ENCODE data around the gene NCAPH2. TPM values are rescaled to one million over a fixed set of nuclear protein-coding genes. Genes with fewer than 3 reads are reported as not detected.
A peak's percentile ranks its signal among the peaks of the same experiment; 100 is the strongest.

Gene NCAPH2
- total RNA-seq, 1 experiment from 2014 or later = 39.8 TPM

DNA sequence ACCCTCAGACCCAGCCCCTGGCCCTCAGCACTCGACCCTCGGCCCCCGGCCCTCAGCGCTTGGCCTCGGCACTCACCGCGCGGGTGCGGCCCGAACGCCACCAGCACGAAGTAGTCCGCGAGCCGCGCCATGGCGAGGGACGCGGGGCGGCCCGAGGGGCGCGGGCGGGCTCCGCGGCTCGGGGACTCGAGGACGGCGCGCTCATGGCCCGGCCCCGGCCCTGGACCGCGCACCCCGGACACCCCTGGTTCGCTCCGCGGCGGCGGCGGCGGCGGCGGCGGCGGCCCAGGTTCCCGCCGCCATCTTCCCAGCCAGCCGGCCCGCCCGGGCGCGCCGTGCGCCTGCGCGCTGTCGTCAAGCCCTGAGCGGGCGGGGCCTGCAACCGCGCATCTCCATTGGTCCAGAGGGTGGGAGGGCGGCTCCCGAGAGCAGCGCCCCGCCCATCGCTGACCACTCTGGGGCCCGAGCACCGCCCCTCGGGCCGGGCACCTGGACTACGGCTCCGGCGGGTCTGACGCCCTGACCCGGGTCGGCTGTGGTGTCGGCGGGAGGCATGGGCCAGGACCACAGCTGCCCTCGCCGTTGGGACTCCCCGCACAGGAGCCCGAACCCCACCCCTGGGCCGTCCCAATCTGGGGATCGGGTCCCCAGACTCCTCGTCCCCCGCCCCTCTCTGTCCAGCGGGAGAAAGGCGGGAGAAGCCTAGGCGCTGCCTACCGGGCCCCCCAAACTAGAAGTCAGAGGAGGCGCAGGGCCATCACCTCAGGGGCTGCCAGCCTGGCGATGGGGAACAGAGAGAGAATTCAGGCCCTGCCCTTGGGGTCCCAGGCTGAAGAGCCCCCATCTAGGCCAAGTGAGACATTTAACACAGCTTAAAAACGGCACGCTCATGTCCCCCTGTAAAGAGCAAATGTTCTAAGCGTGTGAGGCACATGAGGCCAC, 33.0 kb upstream of the NCAPH2 start, which contains the start of gene SBF1:
SBF1 (minus strand) TSS at position 326 of the 942 bp plus-strand sequence; CDS start at position 131, 195 bp downstream.
- H3K9me3 Mint-ChIP-seq (ENCODE audit: unreplicated experiment) = no peaks in the 10 kb centered on the region
- peaks cover 36% of the 10 kb centered on the region for H3K4me1 Mint-ChIP-seq (ENCODE audit: insufficient read depth, unreplicated experiment)
- POLR2A ChIA-PET = interaction anchor here (1.1 to 1.6 kb wide), 2 partner anchors 51 to 107 kb away, joined by 3 read pairs; partner anchors contain the start of genes CHKB and SCO2
- no peaks in the 10 kb centered on the region for H3K27me3 Mint-ChIP-seq (ENCODE audit: insufficient read depth, unreplicated experiment)
- peak; percentile 87 for DNase-seq (ENCODE audit: unreplicated experiment)
- TF ChIP-seq, protein P1, sequence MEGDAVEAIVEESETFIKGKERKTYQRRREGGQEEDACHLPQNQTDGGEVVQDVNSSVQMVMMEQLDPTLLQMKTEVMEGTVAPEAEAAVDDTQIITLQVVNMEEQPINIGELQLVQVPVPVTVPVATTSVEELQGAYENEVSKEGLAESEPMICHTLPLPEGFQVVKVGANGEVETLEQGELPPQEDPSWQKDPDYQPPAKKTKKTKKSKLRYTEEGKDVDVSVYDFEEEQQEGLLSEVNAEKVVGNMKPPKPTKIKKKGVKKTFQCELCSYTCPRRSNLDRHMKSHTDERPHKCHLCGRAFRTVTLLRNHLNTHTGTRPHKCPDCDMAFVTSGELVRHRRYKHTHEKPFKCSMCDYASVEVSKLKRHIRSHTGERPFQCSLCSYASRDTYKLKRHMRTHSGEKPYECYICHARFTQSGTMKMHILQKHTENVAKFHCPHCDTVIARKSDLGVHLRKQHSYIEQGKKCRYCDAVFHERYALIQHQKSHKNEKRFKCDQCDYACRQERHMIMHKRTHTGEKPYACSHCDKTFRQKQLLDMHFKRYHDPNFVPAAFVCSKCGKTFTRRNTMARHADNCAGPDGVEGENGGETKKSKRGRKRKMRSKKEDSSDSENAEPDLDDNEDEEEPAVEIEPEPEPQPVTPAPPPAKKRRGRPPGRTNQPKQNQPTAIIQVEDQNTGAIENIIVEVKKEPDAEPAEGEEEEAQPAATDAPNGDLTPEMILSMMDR (IDR thresholded peaks at IDR 0.05; ENCODE audit: unreplicated experiment) = no peak
- intact Hi-C loops (cut with micrococcal nuclease) = no loop called here
- CTCF ChIA-PET = interaction anchor here (0.6 to 0.8 kb wide), 5 partner anchors 14 to 170 kb away, joined by 3 to 4 read pairs (median 3); no protein-coding TSS in a partner anchor
- peak within 1 kb of the TSS; percentile 78 for H3K27ac Mint-ChIP-seq (ENCODE audit: low read depth, unreplicated experiment)
- BruUV-seq (replicated peaks) = TSS peak; percentile 65
- H3K4me3 Mint-ChIP-seq (ENCODE audit: unreplicated experiment) = peak within 1 kb of the TSS; percentile 90
- peaks cover 18% of the 10 kb centered on the region for H3K36me3 Mint-ChIP-seq (ENCODE audit: insufficient read depth, unreplicated experiment)

DNA sequence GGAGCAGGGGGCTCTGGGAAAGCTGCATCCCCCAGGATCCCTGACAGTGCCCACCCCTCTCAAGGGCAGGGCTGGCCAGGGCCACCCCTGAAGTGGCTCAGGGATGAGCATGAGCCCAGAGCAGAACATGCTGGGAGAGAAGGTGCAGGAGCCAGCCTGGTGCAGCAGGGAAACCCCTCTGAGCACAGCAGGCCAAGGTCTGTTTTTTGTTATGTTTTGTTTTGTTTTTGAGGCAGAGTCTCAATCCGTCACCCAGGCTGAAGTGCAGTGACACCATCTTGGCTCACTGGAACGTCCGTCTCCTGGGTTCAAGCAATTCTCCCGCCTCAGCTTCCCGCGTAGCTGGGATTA, 32.4 kb upstream of the NCAPH2 start:
- no peak for DNase-seq (ENCODE audit: unreplicated experiment)
- Mint-ChIP-seq H3K4me1 (ENCODE audit: insufficient read depth, unreplicated experiment) (peaks cover 31% of the 10 kb centered on the region), H3K4me3 (ENCODE audit: unreplicated experiment) (peak overlapping the region; percentile 90), H3K27me3 (ENCODE audit: insufficient read depth, unreplicated experiment) (no peaks in the 10 kb centered on the region), H3K36me3 (ENCODE audit: insufficient read depth, unreplicated experiment) (peaks cover 14% of the 10 kb centered on the region), H3K27ac (ENCODE audit: low read depth, unreplicated experiment) (peak overlapping the region; percentile 67), H3K9me3 (ENCODE audit: unreplicated experiment) (no peaks in the 10 kb centered on the region)
- TF ChIP-seq, protein P1 (IDR thresholded peaks at IDR 0.05; ENCODE audit: unreplicated experiment) = no peak
- ChIA-PET POLR2A (interaction anchor here (0.8 to 1.6 kb wide), 3 partner anchors 49 to 107 kb away, joined by 3 read pairs; partner anchors contain the start of genes CHKB and SCO2), CTCF (interaction anchor here (0.6 to 0.8 kb wide), 3 partner anchors 15 to 171 kb away, joined by 3 read pairs; no protein-coding TSS in a partner anchor)
- no TSS peak for BruUV-seq (replicated peaks)
- intact Hi-C loops (cut with micrococcal nuclease) = no loop called here

DNA sequence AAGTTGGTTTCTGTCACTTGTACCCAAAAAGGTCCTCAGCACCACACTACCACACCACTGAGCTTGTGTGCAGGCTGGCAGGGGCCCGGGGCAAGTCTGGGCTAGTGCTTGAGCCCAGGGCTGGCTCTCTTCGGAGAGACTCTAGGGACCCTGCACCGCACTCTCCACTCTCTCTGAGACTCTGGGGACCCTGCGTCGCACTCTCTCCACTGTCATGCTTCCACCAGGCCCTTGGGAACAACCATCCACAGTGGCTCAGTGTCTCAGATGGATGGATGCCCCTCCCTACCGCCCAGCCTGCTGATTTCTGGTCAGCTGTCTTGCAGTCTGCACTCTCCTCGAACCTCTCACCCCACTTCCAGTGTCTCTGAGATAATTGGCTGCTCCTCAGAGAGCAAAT, 31.2 kb upstream of the NCAPH2 start:
- DNase-seq (ENCODE audit: unreplicated experiment) = no peak
- CTCF ChIA-PET = interaction anchor here (0.6 kb wide), 2 partner anchors 25 to 235 kb away, joined by 3 to 4 read pairs; no protein-coding TSS in a partner anchor
- Mint-ChIP-seq H3K4me3 (ENCODE audit: unreplicated experiment) (peak overlapping the region; percentile 36), H3K27me3 (ENCODE audit: insufficient read depth, unreplicated experiment) (no peaks in the 10 kb centered on the region), H3K36me3 (ENCODE audit: insufficient read depth, unreplicated experiment) (peaks cover 14% of the 10 kb centered on the region), H3K9me3 (ENCODE audit: unreplicated experiment) (no peaks in the 10 kb centered on the region), H3K4me1 (ENCODE audit: insufficient read depth, unreplicated experiment) (peaks cover 27% of the 10 kb centered on the region), H3K27ac (ENCODE audit: low read depth, unreplicated experiment) (no peak overlapping the region)
- intact Hi-C loops (cut with micrococcal nuclease) = no loop called here
- POLR2A ChIA-PET = interaction anchor here (0.8 to 1.6 kb wide), 2 partner anchors 48 to 106 kb away, joined by 3 to 4 read pairs; partner anchors contain the start of gene CHKB
- TF ChIP-seq, protein P1 (IDR thresholded peaks at IDR 0.05; ENCODE audit: unreplicated experiment) = no peak
- no TSS peak for BruUV-seq (replicated peaks)

DNA sequence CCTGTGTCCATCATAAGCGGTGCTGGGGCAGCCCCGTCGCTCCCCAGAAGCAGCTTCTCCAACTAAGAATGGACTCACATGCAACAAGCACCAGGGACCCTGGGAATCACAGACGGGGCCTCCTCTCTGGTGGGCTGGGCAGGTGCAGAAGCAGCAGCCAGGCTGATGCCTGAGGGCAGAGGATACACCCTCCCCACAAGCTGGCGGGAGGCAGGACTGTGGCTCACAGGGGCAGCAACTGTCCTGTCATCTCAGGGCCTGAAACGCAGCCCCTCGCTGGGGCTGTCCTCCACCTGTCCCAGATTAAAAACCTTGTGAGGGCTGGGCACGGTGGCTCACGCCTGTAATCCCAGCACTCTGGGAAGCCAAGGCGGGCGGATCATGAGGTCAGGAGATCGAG, 30.1 kb upstream of the NCAPH2 start:
- DNase-seq (ENCODE audit: unreplicated experiment) = no peak
- POLR2A ChIA-PET = no interaction called here
- Mint-ChIP-seq H3K27ac (ENCODE audit: low read depth, unreplicated experiment) (no peak overlapping the region), H3K4me3 (ENCODE audit: unreplicated experiment) (no peak overlapping the region), H3K9me3 (ENCODE audit: unreplicated experiment) (no peaks in the 10 kb centered on the region), H3K27me3 (ENCODE audit: insufficient read depth, unreplicated experiment) (no peaks in the 10 kb centered on the region), H3K4me1 (ENCODE audit: insufficient read depth, unreplicated experiment) (peaks cover 24% of the 10 kb centered on the region), H3K36me3 (ENCODE audit: insufficient read depth, unreplicated experiment) (peaks cover 14% of the 10 kb centered on the region)
- BruUV-seq (replicated peaks) = no TSS peak
- TF ChIP-seq, protein P1 (IDR thresholded peaks at IDR 0.05; ENCODE audit: unreplicated experiment) = no peak
- CTCF ChIA-PET = interaction anchor here (0.6 to 1.7 kb wide), 3 partner anchors 19 to 43 kb away, joined by 3 to 5 read pairs (median 3); no protein-coding TSS in a partner anchor
- intact Hi-C loops (cut with micrococcal nuclease) = no loop called here

All from MCF 10A (cell line).